Stimulated activated CD4-positive, alpha-beta T cell treated with anti-CD3 and anti-CD28 coated beads, TNF-alpha, amount 100 ng/mL, for 48 hours (primary cell): ENCODE results near the gene MAGI2.
"Not testable (repeated sequence)": the region's sequence is repeated elsewhere in the genome, so short reads cannot be mapped to it uniquely, and the experiment has no call there.

ENCODE experiments used
- DNase-seq, 3 donors: peaks; one replicate each; pipeline ENCODE4 v3.0.0-alpha.2; 2020; ENCODE audit warnings: low read depth in 3 of 3

MAGI2 gene

GRCh38 chr7:79157281-79157680, 296.2 kb downstream of the MAGI2 start:
- no peak for DNase-seq

GRCh38 chr7:79149831-79150230, 303.6 kb downstream of the MAGI2 start:
- DNase-seq = no peak

- no peak for DNase-seq
Observed at GRCh38 chr7:79142706-79143105, 310.8 kb downstream of the MAGI2 start.

- no peak for DNase-seq
Observed at GRCh38 chr7:79141252-79141651, 312.2 kb downstream of the MAGI2 start.

- no peak for DNase-seq
Observed at GRCh38 chr7:79137942-79138341, 315.5 kb downstream of the MAGI2 start.

GRCh38 chr7:79132844-79133451, 320.5 kb downstream of the MAGI2 start:
- no peak for DNase-seq

- no peak for DNase-seq
Observed at GRCh38 chr7:79130715-79131114, 322.8 kb downstream of the MAGI2 start.

- DNase-seq = no peak
Observed at GRCh38 chr7:79124331-79124730, 329.1 kb downstream of the MAGI2 start.

GRCh38 chr7:79118143-79118542, 335.3 kb downstream of the MAGI2 start:
- DNase-seq = no peak

- no peak for DNase-seq
Observed at GRCh38 chr7:79096361-79096805, 357.1 kb downstream of the MAGI2 start.

GRCh38 chr7:79093421-79093820, 360.0 kb downstream of the MAGI2 start:
- no peak for DNase-seq

- no peak for DNase-seq
Observed at GRCh38 chr7:79091661-79092060, 361.8 kb downstream of the MAGI2 start.

- no peak for DNase-seq
Observed at GRCh38 chr7:79091011-79091410, 362.5 kb downstream of the MAGI2 start.

GRCh38 chr7:79090543-79090942, 362.9 kb downstream of the MAGI2 start:
- no peak for DNase-seq

GRCh38 chr7:79084423-79084822, 369.0 kb downstream of the MAGI2 start:
- DNase-seq = no peak

GRCh38 chr7:79079919-79080554, 373.4 kb downstream of the MAGI2 start:
- DNase-seq = no peak

GRCh38 chr7:79078273-79078672, 375.2 kb downstream of the MAGI2 start:
- no peak for DNase-seq

- DNase-seq = not testable (repeated sequence)
Observed at GRCh38 chr7:79071187-79071586, 382.3 kb downstream of the MAGI2 start.

- no peak for DNase-seq
Observed at GRCh38 chr7:79064187-79064823, 389.2 kb downstream of the MAGI2 start.

GRCh38 chr7:79063019-79063698, 390.3 kb downstream of the MAGI2 start:
- DNase-seq = no peak

- DNase-seq = no peak
Observed at GRCh38 chr7:79060498-79060897, 393.0 kb downstream of the MAGI2 start.

GRCh38 chr7:79055722-79056415, 397.6 kb downstream of the MAGI2 start:
- DNase-seq = no peak
